ENCODE measurements around the gene MARK3. TPM values are rescaled to one million over a fixed set of nuclear protein-coding genes. Genes with fewer than 3 reads are reported as not detected.

MARK3 gene
- total RNA-seq, 2 experiments from 2014 or later: 107 TPM

DNA sequence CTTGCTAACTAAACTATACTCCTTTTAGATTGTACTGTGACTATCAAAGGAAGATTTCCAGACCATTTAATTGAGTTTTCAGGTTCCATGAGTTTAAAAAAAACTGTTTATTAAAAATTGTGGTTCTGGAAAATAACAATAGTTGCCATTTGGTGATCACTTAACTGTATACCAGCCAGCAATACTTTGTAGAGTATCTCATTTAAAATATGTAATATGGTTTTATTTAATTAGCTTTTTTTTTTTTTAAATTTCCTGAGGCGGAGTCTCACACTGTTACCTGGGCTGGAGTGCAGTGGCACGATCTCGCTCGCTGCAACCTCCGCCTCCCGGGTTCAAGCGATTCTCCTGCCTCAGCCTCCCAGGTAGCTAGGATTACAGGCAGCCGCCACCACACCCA is 7.4 kb downstream of the MARK3 start:
- peaks cover 76% of the 10 kb centered on the region for H3K4me1 Mint-ChIP-seq (ENCODE audit: low read depth)
- intact Hi-C loops (cut with DNase I, micrococcal nuclease): loop anchor here in 1 of 2 experiments (10.0 kb wide), 1 partner anchor 798 kb away; the partner anchor contains the start of gene RCOR1
- no peak overlapping the region for H3K4me3 Mint-ChIP-seq

DNA sequence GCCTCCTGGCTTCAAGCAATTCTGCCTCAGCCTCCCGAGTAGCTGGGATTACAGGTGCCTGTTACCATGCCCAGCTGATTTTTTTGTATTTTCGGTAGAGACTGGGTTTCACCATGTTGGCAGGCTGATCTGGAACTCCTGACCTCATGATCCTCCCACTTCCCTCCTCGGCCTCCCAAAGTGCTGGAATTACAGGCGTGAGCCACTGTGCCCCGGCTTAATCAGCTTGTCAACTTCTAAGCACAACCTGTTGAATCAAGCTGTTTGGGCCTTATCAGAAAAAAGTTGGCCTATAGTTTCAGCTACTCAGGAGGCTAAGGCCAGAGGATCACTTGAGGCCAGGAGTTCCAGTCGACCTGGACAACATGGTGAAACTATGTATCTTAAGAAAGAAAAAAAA is 7.9 kb downstream of the MARK3 start:
- H3K9me3 Mint-ChIP-seq: no peaks in the 10 kb centered on the region
- intact Hi-C loops (cut with DNase I, micrococcal nuclease): loop anchor here in 1 of 2 experiments (10.0 kb wide), 1 partner anchor 798 kb away; the partner anchor contains the start of gene RCOR1
- Histone ChIP-seq H3K4me3 (ENCODE audit: low read length) (no peak overlapping the region), H3K27me3 (ENCODE audit: control insufficient read depth in 1 of 2, insufficient read depth in 2 of 2, low read length in 2 of 2) (no peaks in the 10 kb centered on the region), H3K36me3 (ENCODE audit: insufficient read depth, low read length) (no peaks in the 10 kb centered on the region), H3K4me1 (ENCODE audit: insufficient read depth, low read length) (peaks cover 59% of the 10 kb centered on the region), H3K27ac (ENCODE audit: low read depth in 1 of 2, low read length in 2 of 2) (no peak overlapping the region), H3K9me3 (ENCODE audit: control insufficient read depth in 1 of 2, insufficient read depth in 1 of 2, low read length in 2 of 2) (no peaks in the 10 kb centered on the region)
- no peak overlapping the region for H3K4me3 Mint-ChIP-seq
- H3K27ac Mint-ChIP-seq: no peak overlapping the region
- H3K36me3 Mint-ChIP-seq (ENCODE audit: low read depth): no peaks in the 10 kb centered on the region
- ChIA-PET POLR2A (interaction anchor here (0.7 kb wide), 1 partner anchor 384 kb away, joined by 4 read pairs; no protein-coding TSS in a partner anchor), CTCF (no interaction called here)
- no peaks in the 10 kb centered on the region for H3K27me3 Mint-ChIP-seq
- no peak for DNase-seq
- ATAC-seq (ENCODE audit: poor library complexity): no peak
- TF ChIP-seq, protein P1, sequence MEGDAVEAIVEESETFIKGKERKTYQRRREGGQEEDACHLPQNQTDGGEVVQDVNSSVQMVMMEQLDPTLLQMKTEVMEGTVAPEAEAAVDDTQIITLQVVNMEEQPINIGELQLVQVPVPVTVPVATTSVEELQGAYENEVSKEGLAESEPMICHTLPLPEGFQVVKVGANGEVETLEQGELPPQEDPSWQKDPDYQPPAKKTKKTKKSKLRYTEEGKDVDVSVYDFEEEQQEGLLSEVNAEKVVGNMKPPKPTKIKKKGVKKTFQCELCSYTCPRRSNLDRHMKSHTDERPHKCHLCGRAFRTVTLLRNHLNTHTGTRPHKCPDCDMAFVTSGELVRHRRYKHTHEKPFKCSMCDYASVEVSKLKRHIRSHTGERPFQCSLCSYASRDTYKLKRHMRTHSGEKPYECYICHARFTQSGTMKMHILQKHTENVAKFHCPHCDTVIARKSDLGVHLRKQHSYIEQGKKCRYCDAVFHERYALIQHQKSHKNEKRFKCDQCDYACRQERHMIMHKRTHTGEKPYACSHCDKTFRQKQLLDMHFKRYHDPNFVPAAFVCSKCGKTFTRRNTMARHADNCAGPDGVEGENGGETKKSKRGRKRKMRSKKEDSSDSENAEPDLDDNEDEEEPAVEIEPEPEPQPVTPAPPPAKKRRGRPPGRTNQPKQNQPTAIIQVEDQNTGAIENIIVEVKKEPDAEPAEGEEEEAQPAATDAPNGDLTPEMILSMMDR (IDR thresholded peaks at IDR 0.05): no peak
- H3K4me1 Mint-ChIP-seq (ENCODE audit: low read depth): peaks cover 76% of the 10 kb centered on the region

More for the DNA sequence above, 7.4 kb downstream of the MARK3 start:
- TF ChIP-seq, protein P1 (IDR thresholded peaks at IDR 0.05): no peak
- Histone ChIP-seq H3K4me1 (ENCODE audit: insufficient read depth, low read length) (peaks cover 64% of the 10 kb centered on the region), H3K36me3 (ENCODE audit: insufficient read depth, low read length) (no peaks in the 10 kb centered on the region), H3K27me3 (ENCODE audit: control insufficient read depth in 1 of 2, insufficient read depth in 2 of 2, low read length in 2 of 2) (no peaks in the 10 kb centered on the region), H3K27ac (ENCODE audit: low read depth in 1 of 2, low read length in 2 of 2) (no peak overlapping the region), H3K4me3 (ENCODE audit: low read length) (no peak overlapping the region), H3K9me3 (ENCODE audit: control insufficient read depth in 1 of 2, insufficient read depth in 1 of 2, low read length in 2 of 2) (no peaks in the 10 kb centered on the region)
- no peak for ATAC-seq (ENCODE audit: poor library complexity)
- Mint-ChIP-seq H3K27me3 (no peaks in the 10 kb centered on the region), H3K36me3 (ENCODE audit: low read depth) (no peaks in the 10 kb centered on the region), H3K27ac (no peak overlapping the region), H3K9me3 (no peaks in the 10 kb centered on the region)
- POLR2A ChIA-PET: no interaction called here
- DNase-seq: no peak
- CTCF ChIA-PET: interaction anchor here (1.2 kb wide), 1 partner anchor 38 kb away, joined by 3 read pairs; no protein-coding TSS in a partner anchor

DNA sequence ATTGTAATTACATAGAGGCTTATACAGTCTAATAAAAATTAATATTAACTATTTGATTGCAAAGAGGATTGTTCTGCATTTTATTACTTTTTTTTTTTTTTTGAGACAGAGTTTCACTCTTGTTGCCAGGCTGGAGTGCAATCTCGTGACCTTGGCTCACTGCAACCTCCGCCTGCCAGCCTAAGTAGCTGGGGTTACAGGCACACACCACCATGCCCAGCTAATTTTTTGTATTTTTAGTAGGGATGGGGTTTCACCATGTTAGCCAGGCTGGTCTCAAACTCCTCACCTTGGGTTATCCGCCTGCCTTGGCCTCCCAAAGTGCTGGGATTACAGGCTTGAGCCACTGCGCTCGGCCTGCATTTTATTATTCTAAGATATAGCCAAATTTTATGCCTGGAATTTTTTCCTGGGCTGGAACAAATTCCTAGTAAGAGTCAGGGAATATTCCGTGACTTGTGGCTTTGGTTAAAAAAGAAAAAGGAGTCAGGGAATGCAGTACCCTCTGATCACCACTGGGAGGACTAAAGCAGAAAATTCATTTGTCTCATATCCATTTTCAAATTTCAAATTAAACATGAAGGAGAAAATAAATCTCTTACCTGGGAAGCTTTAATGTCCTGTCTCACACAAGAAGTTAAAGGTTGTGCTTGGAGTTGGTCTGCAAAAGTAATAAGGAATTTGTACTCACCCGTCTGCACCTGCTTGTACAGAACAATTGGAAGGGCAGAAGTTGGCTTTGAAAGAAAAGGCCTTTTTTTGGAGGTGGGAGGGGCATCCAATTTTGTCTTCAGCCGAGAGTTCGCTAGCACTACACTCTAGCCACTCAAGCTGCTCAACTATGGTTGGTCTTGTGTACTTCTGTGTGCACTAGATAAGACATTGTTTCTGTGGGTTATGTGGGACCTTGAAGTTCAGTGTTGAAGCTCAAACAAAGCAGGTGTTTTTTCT is 8.7 kb downstream of the MARK3 start:
- no peaks in the 10 kb centered on the region for H3K36me3 Mint-ChIP-seq (ENCODE audit: low read depth)
- Histone ChIP-seq H3K9me3 (ENCODE audit: control insufficient read depth in 1 of 2, insufficient read depth in 1 of 2, low read length in 2 of 2) (no peaks in the 10 kb centered on the region), H3K27me3 (ENCODE audit: control insufficient read depth in 1 of 2, insufficient read depth in 2 of 2, low read length in 2 of 2) (no peaks in the 10 kb centered on the region), H3K4me1 (ENCODE audit: insufficient read depth, low read length) (peaks cover 52% of the 10 kb centered on the region), H3K36me3 (ENCODE audit: insufficient read depth, low read length) (no peaks in the 10 kb centered on the region), H3K4me3 (ENCODE audit: low read length) (no peak overlapping the region), H3K27ac (ENCODE audit: low read depth in 1 of 2, low read length in 2 of 2) (no peak overlapping the region)
- intact Hi-C loops (cut with DNase I, micrococcal nuclease): loop anchor here in 1 of 2 experiments (10.0 kb wide), 1 partner anchor 799 kb away; the partner anchor contains the start of gene RCOR1
- H3K4me1 Mint-ChIP-seq (ENCODE audit: low read depth): peaks cover 76% of the 10 kb centered on the region
- peak overlapping the region; percentile 23 for H3K4me3 Mint-ChIP-seq
- peak in 3 of 14 experiments; percentile 22 to 55 (median 49) for DNase-seq
- CTCF ChIA-PET: interaction anchor here (0.8 to 1.1 kb wide), 3 partner anchors 10 to 35 kb away, joined by 3 read pairs; no protein-coding TSS in a partner anchor
- TF ChIP-seq, protein P1 (IDR thresholded peaks at IDR 0.05): peak; percentile 89
- no peaks in the 10 kb centered on the region for H3K27me3 Mint-ChIP-seq
- H3K27ac Mint-ChIP-seq: peak overlapping the region; percentile 54
- POLR2A ChIA-PET: interaction anchor here (0.7 to 1.0 kb wide), 2 partner anchors 60 to 384 kb away, joined by 3 to 4 read pairs; partner anchors contain the start of gene EIF5
- ATAC-seq (ENCODE audit: poor library complexity): peak; percentile 41
- H3K9me3 Mint-ChIP-seq: no peaks in the 10 kb centered on the region
